Kidney epithelial cell (primary cell): ENCODE data around the gene ASF1B. TPM values are rescaled to one million over a fixed set of nuclear protein-coding genes. Genes with fewer than 3 reads are reported as not detected.

Experiments used
- DNase-seq: peaks from one replicate; pipeline ENCODE4 v3.0.0-alpha.2; 2010; ENCODE audit warnings: low read depth
- H3K27me3 ChIP-seq: 2 replicates; pipeline ENCODE4 v1.6.0; 2011; ENCODE audit warnings: low read length; ENCODE audit not compliant: control insufficient read depth, insufficient read depth
- H3K36me3 ChIP-seq: 2 replicates; pipeline ENCODE4 v1.5.1; 2011; ENCODE audit warnings: low read length; ENCODE audit not compliant: control insufficient read depth, insufficient read depth
- H3K4me3 ChIP-seq: 2 replicates; pipeline ENCODE4 v1.5.1; 2011; ENCODE audit warnings: low read depth, mild to moderate bottlenecking, control low read depth, low read length
- CTCF ChIP-seq: IDR thresholded peaks from 2 replicates; pipeline ENCODE4 v1.5.1; 2011; ENCODE audit warnings: mild to moderate bottlenecking, moderate library complexity, low read length, control low read depth, inconsistent platforms; ENCODE audit not compliant: insufficient read depth, poor library complexity, severe bottlenecking
- total RNA-seq: library from RNA; depleted of rRNA; stranded (reverse); fragments of >200 nt; gene quantifications from 2 replicates; pipeline ENCODE4 v1.2.3, GENCODE V29; 2015

The ASF1B gene
- total RNA-seq, 1 donor from 2014 or later: 4.4 TPM

GRCh38 chr19:14112051-14112808 is 24.2 kb downstream of the ASF1B start:
- no peaks in the 10 kb centered on the region for H3K36me3 ChIP-seq
- TF ChIP-seq CTCF: no peak
- DNase-seq: no peak

GRCh38 chr19:14111486-14111885 is 24.9 kb downstream of the ASF1B start:
- no peak for DNase-seq
- TF ChIP-seq CTCF: no peak
- Histone ChIP-seq H3K27me3 (no peaks in the 10 kb centered on the region), H3K4me3 (no peak overlapping the region), H3K36me3 (no peaks in the 10 kb centered on the region)

More at GRCh38 chr19:14112051-14112808, 24.2 kb downstream of the ASF1B start:
- no peaks in the 10 kb centered on the region for H3K27me3 ChIP-seq
- H3K4me3 ChIP-seq: no peak overlapping the region

- Histone ChIP-seq H3K4me3 (no peak overlapping the region), H3K36me3 (no peaks in the 10 kb centered on the region), H3K27me3 (no peaks in the 10 kb centered on the region)
- DNase-seq: no peak
- TF ChIP-seq CTCF: no peak
Observed at GRCh38 chr19:14110650-14111049, 25.7 kb downstream of the ASF1B start.

- TF ChIP-seq CTCF: no peak
- Histone ChIP-seq H3K36me3 (no peaks in the 10 kb centered on the region), H3K4me3 (no peak overlapping the region), H3K27me3 (no peaks in the 10 kb centered on the region)
- DNase-seq: no peak
Observed at GRCh38 chr19:14107581-14108461, 28.6 kb downstream of the ASF1B start.

GRCh38 chr19:14106840-14107239 is 29.5 kb downstream of the ASF1B start:
- no peak overlapping the region for H3K4me3 ChIP-seq
- H3K27me3 ChIP-seq: no peaks in the 10 kb centered on the region
- DNase-seq: no peak
- H3K36me3 ChIP-seq: no peaks in the 10 kb centered on the region
- no peak for TF ChIP-seq CTCF

GRCh38 chr19:14105680-14106079 is 30.7 kb downstream of the ASF1B start:
- TF ChIP-seq CTCF: no peak
- Histone ChIP-seq H3K27me3 (no peaks in the 10 kb centered on the region), H3K36me3 (peaks cover 2% of the 10 kb centered on the region), H3K4me3 (no peak overlapping the region)
- no peak for DNase-seq
